Upper lobe of left lung (tissue), 4 donors: ENCODE data around the gene ZNF574.

ENCODE experiments used
- CTCF ChIP-seq, 6 experiments: fragments of 450-650 bp in 4 of 6; fragments of 200-600 bp in 2 of 6; sonication (generic) in 2 of 6; IDR thresholded peaks; one replicate each; pipeline ENCODE4 v1.5.1; 2016 to 2019; ENCODE audit warnings: antibody characterized with exemption in 6 of 6
- EP300 ChIP-seq, 4 donors: sonication (generic); formaldehyde crosslinking; IDR thresholded peaks; one replicate each; pipeline ENCODE4 v1.5.1; 2017; ENCODE audit warnings: antibody characterized with exemption in 4 of 4, control low read depth in 2 of 4
- POLR2A ChIP-seq, 4 donors: fragments of 450-650 bp; IDR thresholded peaks; one replicate each; pipeline ENCODE4 v1.5.1; 2016 to 2017; ENCODE audit warnings: antibody characterized with exemption in 4 of 4, mild to moderate bottlenecking in 2 of 4
- POLR2AphosphoS5 ChIP-seq, 2 donors: sonication (generic); formaldehyde crosslinking; IDR thresholded peaks; one replicate each; pipeline ENCODE4 v1.5.1; 2017; ENCODE audit warnings: antibody characterized with exemption in 2 of 2

- TF ChIP-seq CTCF (IDR thresholded peaks at IDR 0.05) (peak in 2 of 6 experiments; percentile 11 to 30), POLR2AphosphoS5 (IDR thresholded peaks at IDR 0.05) (no peak), EP300 (IDR thresholded peaks at IDR 0.05) (no peak), POLR2A (IDR thresholded peaks at IDR 0.05) (no peak)
Measured at GRCh38 chr19:42081584-42082203, 5.7 kb downstream of the ZNF574 start.
